Activated CD8-positive, alpha-beta memory T cell treated with anti-CD3 and anti-CD28 coated beads for 48 hours (primary cell): ENCODE data around the gene PRKD2.

Source experiments
- DNase-seq, 3 experiments: peaks; one replicate each; pipeline ENCODE4 v3.0.0-alpha.2; 2020; ENCODE audit warnings: low read depth in 2 of 3, low spot score in 2 of 3

The PRKD2 gene

GRCh38 chr19:46665072-46665471, 51.8 kb downstream of the PRKD2 start:
- DNase-seq, result no peak

- peak in 2 of 3 experiments; percentile 27 to 51 for DNase-seq
Observed at GRCh38 chr19:46661735-46662592, 55.0 kb downstream of the PRKD2 start.

- peak; percentile 99 to 100 (median 100) for DNase-seq
Observed at GRCh38 chr19:46661020-46661731, 55.7 kb downstream of the PRKD2 start, which contains the start of gene DACT3. TSS of gene DACT3 (minus strand) at chr19:46661182. CDS start at chr19:46661064, 118 bp downstream.

GRCh38 chr19:46660551-46661019, 56.3 kb downstream of the PRKD2 start:
- no peak for DNase-seq

GRCh38 chr19:46660008-46660517, 56.9 kb downstream of the PRKD2 start:
- no peak for DNase-seq

GRCh38 chr19:46659151-46660007, 57.5 kb downstream of the PRKD2 start:
- no peak for DNase-seq

GRCh38 chr19:46656541-46656940, 60.4 kb downstream of the PRKD2 start:
- no peak for DNase-seq

GRCh38 chr19:46654621-46655152, 62.2 kb downstream of the PRKD2 start:
- no peak for DNase-seq

- no peak for DNase-seq
Observed at GRCh38 chr19:46650445-46650844, 66.5 kb downstream of the PRKD2 start.

- no peak for DNase-seq
Observed at GRCh38 chr19:46648961-46649960, 67.7 kb downstream of the PRKD2 start.

GRCh38 chr19:46648060-46648960, 68.6 kb downstream of the PRKD2 start:
- DNase-seq, result no peak

- DNase-seq, result no peak
Observed at GRCh38 chr19:46646402-46646801, 70.5 kb downstream of the PRKD2 start.

- DNase-seq, result no peak
Observed at GRCh38 chr19:46644720-46645119, 72.2 kb downstream of the PRKD2 start.

- DNase-seq, result no peak
Observed at GRCh38 chr19:46640656-46641055, 76.3 kb downstream of the PRKD2 start.

- DNase-seq, result no peak
Observed at GRCh38 chr19:46639358-46640182, 77.3 kb downstream of the PRKD2 start.

- DNase-seq, result no peak
Observed at GRCh38 chr19:46637224-46637623, 79.7 kb downstream of the PRKD2 start.

- no peak for DNase-seq
Observed at GRCh38 chr19:46635920-46636761, 80.8 kb downstream of the PRKD2 start, which contains the start of gene GNG8. TSS of gene GNG8 (minus strand) at chr19:46636202. CDS start at chr19:46634682, 1,520 bp downstream.
